GM19452 (cell line): ENCODE data around the gene ATP5MC3.

Experiments used
- ATAC-seq: cut with Tn5 transposase; IDR thresholded peaks from one replicate; pipeline ENCODE4 v1.9.1; 2021; ENCODE audit not compliant: unreplicated experiment

ATP5MC3 gene

GRCh38 chr2:175168564-175168945 is 13.0 kb downstream of the ATP5MC3 start:
- ATAC-seq = peak; percentile 26

DNA sequence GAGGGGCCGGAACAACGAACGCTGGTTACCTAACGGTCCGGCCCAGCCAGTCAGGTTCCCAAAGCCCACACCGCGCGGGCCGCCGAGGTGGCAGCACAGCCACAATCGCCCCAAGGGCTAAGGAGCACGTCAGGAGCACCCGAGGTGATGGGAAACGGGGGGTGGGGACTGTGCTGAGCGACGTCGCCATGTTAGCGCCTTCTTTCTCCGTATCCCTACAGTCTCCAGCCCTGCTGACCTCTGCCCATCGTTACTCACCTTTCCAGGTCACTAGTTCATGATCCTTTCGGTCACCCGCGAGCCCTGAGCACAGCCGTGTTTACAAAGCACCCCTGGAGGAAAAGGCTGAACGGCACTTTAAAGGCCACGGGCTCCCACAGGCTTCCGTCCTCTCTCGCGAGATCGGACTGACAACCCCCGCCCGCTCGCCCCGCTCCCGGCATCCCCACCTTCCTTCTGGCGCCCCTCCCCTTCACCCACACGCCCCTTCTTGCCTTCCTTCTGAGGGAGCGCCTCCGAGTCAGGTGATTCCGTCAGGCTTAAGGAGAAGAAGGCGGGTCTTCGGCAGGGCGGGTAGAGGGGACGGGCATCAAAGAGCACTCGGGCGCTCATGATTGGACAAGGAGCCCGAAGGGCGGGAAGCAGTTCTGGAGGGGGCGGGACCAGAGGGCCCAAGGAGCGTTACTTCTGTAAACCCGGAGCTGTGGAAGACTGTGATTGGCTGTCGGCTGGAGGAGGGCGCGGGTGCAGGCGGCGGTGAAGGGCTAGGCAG is 13.5 kb downstream of the ATP5MC3 start, which contains the start of gene ATF2:
ATF2 (minus strand) TSS at position 412 of the 772 bp plus-strand sequence. CDS start 31,760 bp downstream, outside the sequence.
- peak; percentile 94 for ATAC-seq

DNA sequence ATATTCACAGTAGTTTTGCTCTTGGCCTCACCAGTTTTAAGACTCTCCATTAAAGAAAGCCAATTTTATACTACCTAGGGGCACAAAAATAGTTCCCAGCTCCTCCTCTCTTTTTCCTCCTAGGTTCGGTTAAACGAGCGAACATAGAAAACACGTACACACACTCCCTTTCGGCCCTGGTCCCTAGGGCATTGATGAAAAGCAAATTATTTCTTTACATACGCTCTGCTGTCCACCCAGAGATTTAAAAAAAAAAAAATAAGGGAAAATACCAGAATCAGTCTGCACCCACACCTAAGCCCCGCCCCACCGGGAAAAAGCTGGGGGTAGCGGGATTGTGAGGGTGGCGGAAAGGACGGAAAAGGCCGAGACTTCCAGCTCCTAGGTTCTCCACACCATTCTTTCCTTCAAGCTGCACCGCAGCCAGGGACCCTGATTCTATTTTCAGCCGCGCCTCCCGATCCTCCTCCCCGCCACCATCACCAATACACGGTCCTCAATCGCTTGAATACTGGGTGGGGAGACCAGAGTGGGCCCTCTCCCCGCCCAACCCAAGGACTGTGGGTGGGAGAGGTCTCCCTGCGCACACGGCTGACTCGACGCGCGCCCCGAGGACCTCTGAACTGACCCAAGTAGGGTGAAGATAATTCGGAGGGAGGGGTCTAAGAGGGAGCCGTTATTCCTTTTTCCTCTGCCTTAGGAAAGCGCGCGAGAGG is 14.3 kb downstream of the ATP5MC3 start:
- no peak for ATAC-seq

GRCh38 chr2:175166216-175166824 is 15.2 kb downstream of the ATP5MC3 start:
- no peak for ATAC-seq

DNA sequence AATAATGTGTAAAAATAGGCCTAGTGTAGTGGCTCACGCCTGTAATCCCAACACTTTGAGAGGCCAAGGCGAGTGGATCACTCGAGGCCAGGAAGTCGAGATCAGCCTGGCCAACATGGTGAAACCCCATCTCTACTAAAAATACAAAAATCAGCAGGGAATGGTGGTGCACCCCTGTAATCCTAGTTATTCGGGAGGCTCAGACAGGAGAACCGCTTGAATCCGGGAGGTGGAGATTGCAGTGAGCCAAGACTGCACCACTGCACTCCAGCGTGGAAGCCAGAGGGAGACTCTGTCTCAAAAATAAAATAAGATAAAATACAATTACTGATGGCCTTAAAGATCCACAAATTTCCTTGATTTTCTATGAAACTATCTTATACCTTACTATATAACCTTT is 17.3 kb downstream of the ATP5MC3 start:
- no peak for ATAC-seq

GRCh38 chr2:175158894-175159293 is 22.6 kb downstream of the ATP5MC3 start:
- ATAC-seq = no peak

DNA sequence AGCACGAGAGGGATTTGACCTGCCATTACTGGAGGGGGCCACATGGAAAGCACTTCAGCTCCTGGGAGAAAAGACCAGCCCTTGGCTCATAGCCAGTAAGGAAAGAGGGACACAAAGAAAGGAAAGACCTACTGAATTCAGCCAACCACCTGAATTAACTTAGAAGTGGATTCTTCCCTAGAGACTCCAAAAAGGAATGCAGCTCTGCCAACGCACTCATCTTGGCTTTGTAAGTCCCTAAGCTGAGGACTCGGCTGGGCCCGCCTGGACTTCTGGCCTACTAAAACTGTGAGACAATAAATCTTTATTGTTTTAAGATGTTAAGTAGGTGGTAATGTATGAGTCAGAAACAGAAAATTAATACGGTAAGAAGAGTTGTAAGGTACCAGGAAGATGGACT is 25.0 kb downstream of the ATP5MC3 start:
- ATAC-seq = no peak

DNA sequence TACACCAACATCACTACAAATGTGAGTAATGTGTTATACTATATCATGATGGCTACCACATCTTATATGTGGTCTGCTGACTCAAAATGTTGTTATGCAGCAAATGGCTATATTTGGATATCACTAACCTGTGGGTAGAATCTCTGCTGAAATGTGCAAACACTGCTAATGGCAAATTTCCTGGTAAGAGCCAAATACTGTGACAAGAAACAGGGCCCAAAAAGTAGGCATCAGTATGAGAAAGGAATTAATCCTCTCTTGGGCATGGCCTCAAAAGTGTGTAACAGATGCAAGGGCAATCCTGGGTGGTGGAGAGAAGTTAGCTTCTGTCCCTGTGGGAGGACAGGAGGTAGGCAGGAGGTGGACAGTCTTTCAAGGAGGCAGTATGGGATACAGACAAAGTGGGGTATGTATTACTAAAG is 26.8 kb downstream of the ATP5MC3 start:
- ATAC-seq = peak; percentile 79

GRCh38 chr2:175152242-175152641 is 29.3 kb downstream of the ATP5MC3 start:
- peak; percentile 80 for ATAC-seq

DNA sequence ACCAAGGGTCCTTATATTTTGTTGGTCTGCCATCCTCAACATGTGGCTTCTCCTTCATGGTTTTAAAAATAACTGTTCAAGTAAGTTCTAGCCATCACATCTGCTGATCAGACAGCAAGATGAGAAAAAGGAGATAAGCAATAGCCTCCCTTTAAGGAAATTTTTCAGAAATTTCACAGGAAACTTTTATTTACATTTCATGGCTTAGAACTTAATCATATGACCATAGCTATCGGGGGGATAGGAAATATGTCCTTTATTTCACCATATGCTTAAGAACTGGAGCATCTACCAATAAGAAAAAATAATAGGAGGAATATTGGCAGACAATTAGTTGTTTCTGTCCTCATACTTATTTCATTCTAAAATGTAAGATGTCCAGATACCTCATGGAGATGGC is 29.7 kb downstream of the ATP5MC3 start:
- ATAC-seq = peak; percentile 6

DNA sequence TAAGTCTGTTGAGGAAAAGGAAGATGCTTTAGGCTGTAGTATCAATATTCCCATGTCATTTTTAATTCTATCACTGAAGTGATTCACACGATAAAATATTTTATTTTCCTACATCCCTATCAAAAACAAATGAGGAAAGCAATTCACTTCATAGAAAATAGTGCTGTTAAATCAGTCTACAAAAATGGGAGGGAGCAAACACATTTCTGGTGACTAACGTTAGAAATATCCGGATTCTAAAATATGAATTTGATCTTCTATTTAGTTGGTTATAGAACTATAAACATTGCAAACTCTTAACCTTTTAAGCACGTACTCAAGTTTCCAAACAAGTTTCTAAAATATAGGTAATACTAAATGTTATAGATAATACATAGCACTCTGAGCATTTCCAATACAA is 34.3 kb downstream of the ATP5MC3 start:
- ATAC-seq = no peak

GRCh38 chr2:175143678-175144077 is 37.8 kb downstream of the ATP5MC3 start:
- ATAC-seq = no peak

GRCh38 chr2:175143191-175143590 is 38.3 kb downstream of the ATP5MC3 start:
- ATAC-seq = no peak

DNA sequence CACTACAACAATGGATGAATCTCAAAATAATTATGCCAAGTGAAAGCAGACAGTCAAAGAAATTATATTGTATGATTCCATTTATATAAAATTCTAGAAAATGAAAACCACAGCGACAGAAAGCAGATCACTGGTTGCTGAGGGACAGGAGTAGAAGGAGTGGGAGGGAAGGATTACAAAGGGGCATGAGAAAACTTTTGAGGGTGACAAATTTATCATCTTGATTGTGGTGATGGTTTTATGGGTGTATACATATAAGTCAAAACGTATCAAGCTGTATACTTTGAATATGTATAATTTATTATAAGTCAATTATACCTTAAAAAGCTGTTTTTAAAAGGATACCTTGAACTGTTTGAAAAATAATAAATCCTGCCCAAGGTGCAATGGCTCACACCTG is 41.2 kb downstream of the ATP5MC3 start:
- ATAC-seq = no peak

DNA sequence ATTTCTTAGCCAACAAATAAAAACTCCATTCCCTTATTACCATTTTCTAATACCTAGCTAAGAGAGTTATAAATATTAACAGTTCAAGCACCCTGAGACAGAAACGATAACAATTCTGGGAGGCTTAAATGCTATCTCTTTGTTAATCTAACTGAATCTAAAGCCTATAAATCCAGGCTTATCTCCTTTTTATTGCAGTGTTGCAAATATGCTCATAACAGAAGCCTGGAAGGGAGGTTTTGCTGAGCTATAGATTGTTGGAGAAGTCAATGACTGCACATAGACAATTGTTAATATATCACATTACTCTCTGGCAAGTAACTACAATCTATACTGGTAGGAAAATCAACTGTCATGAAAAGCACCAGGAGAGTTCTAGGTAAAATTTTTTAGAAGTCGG is 43.7 kb downstream of the ATP5MC3 start:
- no peak for ATAC-seq

GRCh38 chr2:175136334-175137215 is 44.9 kb downstream of the ATP5MC3 start:
- peak; percentile 76 for ATAC-seq

DNA sequence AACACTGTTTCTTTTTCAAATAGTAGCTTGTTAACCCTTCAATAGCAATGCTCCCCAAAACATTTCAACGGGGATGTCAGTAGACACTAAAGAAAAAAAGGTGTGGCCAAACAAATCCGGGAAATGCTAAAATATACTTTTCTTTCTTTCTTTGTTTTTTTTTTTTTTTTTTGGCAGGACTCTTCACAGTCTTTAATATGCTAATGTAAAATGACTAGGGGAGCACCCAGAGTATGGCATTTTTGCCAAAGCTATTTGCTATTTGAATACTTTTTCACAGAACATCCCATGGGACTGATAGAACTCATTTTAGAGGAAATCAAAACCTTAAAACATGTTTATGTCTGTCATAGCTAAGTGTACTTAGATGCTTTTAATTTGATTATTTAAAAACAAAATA is 45.6 kb downstream of the ATP5MC3 start:
- no peak for ATAC-seq

- no peak for ATAC-seq
These were observed 46.3 kb downstream of the ATP5MC3 start for GRCh38 chr2:175135177-175135576.

- ATAC-seq = no peak
These were observed 50.3 kb downstream of the ATP5MC3 start for GRCh38 chr2:175131252-175131651.

- ATAC-seq = no peak
These were observed 54.8 kb downstream of the ATP5MC3 start for GRCh38 chr2:175126661-175127060.
